ENCODE data around the gene MXRA8.
"Not testable (repeated sequence)": the region's sequence is repeated elsewhere in the genome, so short reads cannot be mapped to it uniquely, and the experiment has no call there.

The MXRA8 gene

GRCh38 chr1:1390675-1391074 is 32.3 kb upstream of the MXRA8 start:
- DNase-seq: no peak

- DNase-seq: no peak
Observed at GRCh38 chr1:1388078-1388472, 29.7 kb upstream of the MXRA8 start.

DNA sequence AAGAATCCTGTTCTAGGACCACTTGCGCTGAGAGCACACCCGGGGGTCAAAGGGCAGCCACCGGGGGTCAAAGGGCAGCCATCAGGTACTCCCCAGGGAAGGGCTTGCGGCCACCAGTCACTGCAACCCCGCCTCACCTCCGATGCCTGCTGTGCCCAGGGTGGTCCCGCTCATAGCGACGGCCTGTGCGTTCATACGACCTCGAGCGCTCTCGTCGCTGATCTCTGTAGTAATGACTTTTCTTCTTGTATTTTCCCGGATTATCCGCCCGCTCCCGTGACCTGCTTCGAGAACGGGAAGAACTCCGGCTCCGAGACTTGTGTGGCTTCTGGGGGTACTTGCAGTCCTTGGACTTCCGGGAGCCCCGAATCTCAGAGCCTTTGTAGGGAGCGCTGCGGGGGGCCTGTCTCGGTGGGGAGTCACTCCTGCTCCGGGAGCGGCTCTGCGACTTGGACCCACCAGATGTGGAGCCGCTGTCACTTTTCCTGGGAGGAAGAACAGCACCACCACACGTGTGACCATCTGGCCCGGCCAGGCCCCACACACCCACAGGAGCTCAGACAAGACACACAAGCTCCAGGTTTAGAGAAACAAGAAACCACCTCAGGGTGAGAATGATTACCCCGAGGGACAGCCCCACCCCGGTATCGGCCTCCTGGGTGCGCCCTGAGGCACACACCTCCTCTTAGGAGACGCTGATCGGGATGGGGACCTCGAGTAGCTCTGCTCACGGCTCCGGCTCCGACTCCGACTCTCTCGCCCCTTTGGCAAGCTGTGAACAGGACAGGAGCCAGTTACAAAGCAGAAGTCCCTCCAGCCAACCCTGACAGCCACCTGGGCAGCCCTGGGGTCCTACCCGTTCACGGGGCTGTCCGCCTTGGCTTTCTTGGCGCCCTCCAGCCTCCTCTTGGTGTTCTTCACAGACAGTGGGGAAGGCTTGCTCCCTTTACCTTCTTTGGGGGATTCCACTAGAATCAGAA is 29.0 kb upstream of the MXRA8 start:
- no peak for DNase-seq

GRCh38 chr1:1385931-1386330 is 27.6 kb upstream of the MXRA8 start:
- no peak for DNase-seq

DNA sequence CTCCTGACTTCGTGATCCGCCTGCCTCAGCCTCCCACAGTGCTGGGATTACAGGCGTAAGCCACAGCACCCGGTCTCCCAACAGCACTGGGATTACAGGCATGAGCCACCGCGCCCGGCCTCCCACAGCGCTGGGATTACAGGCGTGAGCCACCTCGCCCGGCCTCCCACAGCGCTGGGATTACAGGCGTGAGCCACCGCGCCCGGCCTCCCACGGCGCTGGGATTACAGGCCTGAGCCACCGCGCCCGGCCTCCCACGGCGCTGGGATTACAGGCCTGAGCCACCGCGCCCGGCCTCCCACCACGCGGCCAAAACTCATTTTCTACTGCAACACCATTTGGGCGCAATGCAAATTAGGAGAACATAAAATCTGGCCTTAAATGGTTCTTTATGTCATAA is 27.0 kb upstream of the MXRA8 start:
- DNase-seq: not testable (repeated sequence)

- DNase-seq: no peak
Observed at GRCh38 chr1:1381294-1381693, 22.9 kb upstream of the MXRA8 start.

DNA sequence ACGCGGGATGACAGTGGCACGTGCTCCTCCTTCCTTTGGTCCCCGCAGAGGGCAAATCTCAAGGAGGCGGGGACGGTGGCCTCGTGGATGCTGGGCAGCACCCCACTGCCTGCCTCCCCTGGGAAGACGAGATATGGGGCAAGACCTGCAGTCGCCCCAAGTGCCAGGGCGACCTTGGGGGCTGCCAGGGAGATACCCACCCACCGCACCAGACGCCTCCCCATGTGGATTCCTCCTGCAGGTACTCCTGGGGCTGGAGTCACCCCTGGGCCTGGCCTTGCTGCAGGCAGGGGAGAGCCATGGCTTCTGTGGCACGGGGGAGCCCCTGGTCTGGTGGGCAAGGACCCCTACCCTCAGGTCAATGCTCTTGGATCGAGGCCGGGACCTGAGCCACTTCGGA is 22.5 kb upstream of the MXRA8 start:
- DNase-seq: no peak

GRCh38 chr1:1377540-1378205 is 19.3 kb upstream of the MXRA8 start:
- DNase-seq: no peak

GRCh38 chr1:1376551-1377226 is 18.3 kb upstream of the MXRA8 start:
- DNase-seq: no peak

DNA sequence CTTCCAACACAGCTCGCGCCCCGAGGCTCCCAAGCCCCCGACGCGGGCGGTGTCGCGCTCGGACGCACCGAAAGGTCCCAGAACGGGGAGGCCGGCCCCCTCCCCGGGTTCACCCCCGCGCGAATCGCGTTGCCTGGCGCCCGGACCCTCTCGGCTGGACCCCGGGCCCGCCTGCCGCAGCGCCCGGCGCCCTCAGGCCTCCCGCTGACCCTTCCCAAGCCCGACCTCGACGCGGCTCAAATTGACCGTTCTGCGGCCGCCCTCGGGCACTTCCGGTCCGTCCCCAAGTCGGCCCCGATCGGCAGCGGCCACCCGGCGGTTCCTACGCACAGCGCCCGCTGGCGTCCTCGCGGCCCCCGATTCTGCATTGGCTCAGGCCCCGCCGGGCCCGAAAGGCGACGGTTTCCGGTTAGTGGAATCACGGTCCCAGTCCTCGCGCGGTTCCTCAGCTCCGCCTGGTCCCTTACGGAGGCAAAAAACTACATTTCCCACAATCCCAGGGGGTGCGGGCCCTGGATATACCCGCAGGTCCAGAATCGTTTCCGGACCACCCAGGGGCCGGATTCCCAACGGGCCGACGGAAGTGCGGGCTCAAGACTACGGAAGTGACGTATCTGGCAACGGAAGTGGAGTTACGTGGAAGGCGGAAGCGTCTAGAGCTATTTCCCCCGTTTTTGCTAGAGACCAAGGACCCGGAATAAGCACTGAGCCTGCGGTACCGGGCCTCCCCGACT is 16.7 kb upstream of the MXRA8 start, which contains the start of gene AURKAIP1:
Gene AURKAIP1, minus strand, starts transcription at position 279 of the 734 bp plus-strand sequence. CDS start 451 bp downstream, outside the sequence.
- DNase-seq: peak; percentile 100

GRCh38 chr1:1374589-1374928 is 16.2 kb upstream of the MXRA8 start:
- no peak for DNase-seq

GRCh38 chr1:1373815-1374588 is 15.6 kb upstream of the MXRA8 start:
- DNase-seq: no peak

GRCh38 chr1:1373051-1373814 is 14.9 kb upstream of the MXRA8 start:
- DNase-seq: no peak

DNA sequence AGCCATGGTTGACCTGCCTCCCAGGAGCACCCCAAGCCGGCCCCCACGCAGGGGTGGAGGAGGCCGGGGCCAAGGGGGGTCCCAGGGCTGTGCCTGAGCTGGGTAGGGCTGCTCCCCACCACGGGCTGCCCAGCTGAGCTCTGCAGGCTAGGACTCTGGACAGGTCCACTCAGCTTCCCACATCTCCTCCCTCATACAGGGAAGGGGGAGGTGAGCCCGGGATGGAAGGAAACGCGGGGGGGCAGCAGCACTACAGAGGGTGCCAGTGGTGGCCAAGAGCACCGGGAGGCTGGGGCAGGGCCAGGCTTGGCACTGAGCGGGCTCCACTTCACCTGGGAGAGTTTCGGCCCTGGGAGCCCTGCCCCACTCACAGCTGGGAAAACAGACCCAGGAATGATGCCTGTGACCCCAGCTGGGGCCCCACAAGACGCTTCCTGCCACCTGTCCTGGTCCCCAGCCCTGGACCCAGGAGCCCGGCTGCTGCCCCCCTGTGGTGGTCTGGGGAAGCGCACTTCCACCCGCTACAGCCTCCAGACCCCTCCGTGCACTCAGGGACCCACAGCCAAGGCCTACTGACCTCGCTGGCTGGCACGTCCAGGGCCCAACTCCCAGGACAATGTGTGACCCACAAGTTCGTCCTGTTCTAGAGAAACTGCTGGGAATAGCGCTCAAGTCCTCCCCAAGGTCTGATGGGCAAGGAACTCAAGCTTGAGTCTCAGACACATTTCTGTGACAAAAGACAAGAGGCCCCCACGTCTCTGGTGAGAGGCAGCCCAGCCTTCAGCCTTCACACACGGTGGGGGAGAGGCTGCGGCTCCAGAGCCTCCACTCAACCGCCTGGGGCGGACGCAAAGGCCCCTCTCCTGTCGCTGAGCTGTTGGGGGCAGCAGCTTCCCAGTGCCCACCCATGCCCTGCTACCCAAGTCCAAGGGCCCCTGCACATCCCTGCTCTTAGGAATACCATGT is 13.7 kb upstream of the MXRA8 start:
- peak; percentile 46 for DNase-seq

DNA sequence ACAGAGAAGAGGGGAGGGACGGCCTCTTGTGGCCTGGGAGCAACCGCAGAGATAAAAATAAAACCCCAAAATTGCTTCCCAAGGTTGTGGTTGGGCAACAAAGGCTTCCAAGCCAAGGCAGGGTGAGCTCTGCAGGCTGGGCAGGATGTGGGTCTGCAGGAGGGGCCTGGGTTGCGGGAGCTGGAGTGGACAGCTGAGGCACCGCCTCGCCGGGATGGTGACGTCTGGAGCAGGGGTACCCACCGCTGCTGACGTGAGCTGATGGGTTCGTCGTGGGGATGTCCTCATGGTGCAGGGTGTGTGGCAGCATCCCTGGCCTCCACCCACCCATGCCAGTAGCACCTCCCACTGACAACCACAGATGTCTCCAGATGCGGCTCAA is 13.0 kb upstream of the MXRA8 start:
- DNase-seq: no peak

- DNase-seq: no peak
Observed at GRCh38 chr1:1370771-1371300, 12.5 kb upstream of the MXRA8 start.

DNA sequence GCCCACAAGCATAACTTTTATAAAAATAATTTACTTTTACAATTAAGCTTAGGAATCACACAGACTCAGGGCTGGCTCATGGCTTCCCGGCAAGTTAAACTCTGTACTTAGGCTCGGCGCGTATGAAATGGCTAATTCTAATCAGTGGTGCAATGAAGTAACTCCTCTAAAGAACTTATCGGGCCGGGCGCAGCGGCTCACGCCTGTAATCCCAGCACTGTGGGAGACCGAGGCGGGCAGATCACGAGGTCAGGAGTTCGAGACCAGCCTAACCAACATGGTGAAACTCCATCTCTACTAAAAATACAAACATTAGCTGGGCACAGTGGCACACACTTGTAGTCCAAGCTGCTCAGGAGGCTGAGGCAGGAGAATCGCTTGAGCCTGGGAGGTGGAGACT is 11.7 kb upstream of the MXRA8 start:
- not testable (repeated sequence) for DNase-seq

- DNase-seq: no peak
Observed at GRCh38 chr1:1367315-1367714, 9.0 kb upstream of the MXRA8 start.

DNA sequence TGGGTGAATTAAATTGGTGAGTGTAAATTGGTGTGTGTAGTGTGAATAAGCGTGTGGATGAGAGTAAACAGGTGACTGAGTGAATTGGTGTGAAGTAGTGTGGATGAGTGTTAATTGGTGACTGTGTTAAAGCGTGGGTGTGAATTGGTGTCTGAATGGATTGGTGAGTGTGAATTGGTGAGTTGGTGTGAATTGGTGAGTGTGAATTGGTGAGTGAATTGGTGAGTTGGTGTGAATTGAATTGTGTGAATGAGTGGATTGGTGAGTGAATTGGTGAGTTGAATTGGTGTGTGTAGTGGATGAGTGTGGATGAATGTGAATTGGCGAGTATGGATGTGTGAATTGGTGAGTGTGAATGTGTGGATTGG is 8.3 kb upstream of the MXRA8 start:
- no peak for DNase-seq

All from DMS153 (cell line).